ENCODE data around the gene NADK2.
"Not testable (repeated sequence)": the region's sequence is repeated elsewhere in the genome, so short reads cannot be mapped to it uniquely, and the experiment has no call there.

Gene NADK2

GRCh38 chr5:36206913-36207312 is 34.8 kb downstream of the NADK2 start:
- DNase-seq (ENCODE audit: low spot score) = no peak
- Histone ChIP-seq H3K4me3 (no peak overlapping the region), H3K27ac (no peak overlapping the region)
- TF ChIP-seq CTCF (IDR thresholded peaks at IDR 0.05) = no peak

- TF ChIP-seq CTCF (IDR thresholded peaks at IDR 0.05) = no peak
- no peak overlapping the region for H3K4me3 ChIP-seq
- no peak overlapping the region for H3K27ac ChIP-seq
- no peak for DNase-seq (ENCODE audit: low spot score)
These were observed 36.4 kb downstream of the NADK2 start for GRCh38 chr5:36205329-36205728.

GRCh38 chr5:36202521-36202961 is 39.2 kb downstream of the NADK2 start:
- Histone ChIP-seq H3K27ac (peak overlapping the region in 1 of 2 donors; percentile 12), H3K4me3 (no peak overlapping the region)
- DNase-seq (ENCODE audit: low spot score) = no peak
- TF ChIP-seq CTCF (IDR thresholded peaks at IDR 0.05) = no peak

GRCh38 chr5:36200513-36200912 is 41.2 kb downstream of the NADK2 start:
- Histone ChIP-seq H3K4me3 (no peak overlapping the region), H3K27ac (no peak overlapping the region)
- no peak for TF ChIP-seq CTCF (IDR thresholded peaks at IDR 0.05)
- DNase-seq (ENCODE audit: low spot score) = no peak

- no peak for TF ChIP-seq CTCF (IDR thresholded peaks at IDR 0.05)
- no peak overlapping the region for H3K4me3 ChIP-seq
- DNase-seq (ENCODE audit: low spot score) = no peak
- H3K27ac ChIP-seq = no peak overlapping the region
These were observed 42.1 kb downstream of the NADK2 start for GRCh38 chr5:36199620-36200019.

GRCh38 chr5:36198783-36199182 is 42.9 kb downstream of the NADK2 start:
- DNase-seq (ENCODE audit: low spot score); H3K4me3 ChIP-seq; H3K27ac ChIP-seq: not testable (repeated sequence)

- Histone ChIP-seq H3K4me3 (no peak overlapping the region), H3K27ac (no peak overlapping the region)
- no peak for DNase-seq (ENCODE audit: low spot score)
- no peak for TF ChIP-seq CTCF (IDR thresholded peaks at IDR 0.05)
These were observed 43.4 kb downstream of the NADK2 start for GRCh38 chr5:36198281-36198680.

- no peak for TF ChIP-seq CTCF (IDR thresholded peaks at IDR 0.05)
- no peak overlapping the region for H3K4me3 ChIP-seq
- H3K27ac ChIP-seq = no peak overlapping the region
- DNase-seq (ENCODE audit: low spot score) = no peak
These were observed 48.0 kb downstream of the NADK2 start for GRCh38 chr5:36193746-36194145.

- DNase-seq (ENCODE audit: low spot score); H3K27ac ChIP-seq; H3K4me3 ChIP-seq: not testable (repeated sequence)
These were observed 57.3 kb downstream of the NADK2 start for GRCh38 chr5:36184408-36184807.
